ENCODE results near the gene DNPH1.

Gene DNPH1

GRCh38 chr6:43242908-43243663 is 13.8 kb upstream of the DNPH1 start, which contains the start of gene TTBK1:
Gene TTBK1 (plus strand): TSS chr6:43243481. CDS start chr6:43246661, 3,180 bp downstream.
- H3K27me3 Mint-ChIP-seq, result peaks cover 16% of the 10 kb centered on the region
- H3K36me3 Mint-ChIP-seq (ENCODE audit: low read depth), result no peaks in the 10 kb centered on the region
- DNase-seq, result no peak
- no peak within 1 kb of the TSS for H3K4me3 Mint-ChIP-seq
- H3K27ac Mint-ChIP-seq, result no peak within 1 kb of the TSS
- peaks cover 18% of the 10 kb centered on the region for H3K4me1 Mint-ChIP-seq (ENCODE audit: low read depth)
- no peaks in the 10 kb centered on the region for H3K9me3 Mint-ChIP-seq

GRCh38 chr6:43241446-43241845 is 12.2 kb upstream of the DNPH1 start:
- Mint-ChIP-seq H3K9me3 (no peaks in the 10 kb centered on the region), H3K27me3 (peaks cover 21% of the 10 kb centered on the region), H3K36me3 (ENCODE audit: low read depth) (no peaks in the 10 kb centered on the region), H3K27ac (no peak overlapping the region), H3K4me3 (no peak overlapping the region), H3K4me1 (ENCODE audit: low read depth) (peaks cover 2% of the 10 kb centered on the region)
- DNase-seq, result no peak

GRCh38 chr6:43240950-43241349 is 11.7 kb upstream of the DNPH1 start:
- Mint-ChIP-seq H3K36me3 (ENCODE audit: low read depth) (no peaks in the 10 kb centered on the region), H3K27ac (no peak overlapping the region), H3K4me3 (no peak overlapping the region), H3K27me3 (peaks cover 21% of the 10 kb centered on the region), H3K9me3 (no peaks in the 10 kb centered on the region), H3K4me1 (ENCODE audit: low read depth) (peaks cover 1% of the 10 kb centered on the region)
- no peak for DNase-seq

GRCh38 chr6:43239054-43239453 is 9.8 kb upstream of the DNPH1 start:
- Mint-ChIP-seq H3K4me1 (ENCODE audit: low read depth) (peaks cover 1% of the 10 kb centered on the region), H3K36me3 (ENCODE audit: low read depth) (no peaks in the 10 kb centered on the region), H3K4me3 (no peak overlapping the region), H3K27me3 (peaks cover 21% of the 10 kb centered on the region), H3K9me3 (no peaks in the 10 kb centered on the region), H3K27ac (no peak overlapping the region)
- no peak for DNase-seq

DNA sequence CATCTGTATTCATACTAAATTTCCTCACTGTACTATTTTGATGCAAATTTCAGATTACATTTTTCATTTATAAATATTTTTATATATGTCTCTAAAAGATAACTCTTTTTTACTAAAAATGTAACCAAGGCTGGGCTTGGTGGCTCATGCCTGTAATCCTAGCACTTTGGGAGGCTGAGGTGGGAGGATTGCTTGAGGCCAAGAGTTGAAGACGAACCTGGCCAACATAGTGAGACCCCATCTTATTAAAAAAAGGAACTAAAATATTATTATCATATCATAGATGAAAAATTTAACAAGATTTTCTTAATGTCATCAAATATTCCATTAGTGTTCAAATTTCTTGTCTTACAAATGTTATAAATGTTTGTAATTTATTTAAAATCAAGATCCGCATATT is 6.6 kb upstream of the DNPH1 start:
- Mint-ChIP-seq H3K9me3 (no peaks in the 10 kb centered on the region), H3K27ac (no peak overlapping the region), H3K27me3 (peaks cover 20% of the 10 kb centered on the region), H3K4me3 (no peak overlapping the region), H3K36me3 (ENCODE audit: low read depth) (no peaks in the 10 kb centered on the region), H3K4me1 (ENCODE audit: low read depth) (peaks cover 1% of the 10 kb centered on the region)
- no peak for DNase-seq

DNA sequence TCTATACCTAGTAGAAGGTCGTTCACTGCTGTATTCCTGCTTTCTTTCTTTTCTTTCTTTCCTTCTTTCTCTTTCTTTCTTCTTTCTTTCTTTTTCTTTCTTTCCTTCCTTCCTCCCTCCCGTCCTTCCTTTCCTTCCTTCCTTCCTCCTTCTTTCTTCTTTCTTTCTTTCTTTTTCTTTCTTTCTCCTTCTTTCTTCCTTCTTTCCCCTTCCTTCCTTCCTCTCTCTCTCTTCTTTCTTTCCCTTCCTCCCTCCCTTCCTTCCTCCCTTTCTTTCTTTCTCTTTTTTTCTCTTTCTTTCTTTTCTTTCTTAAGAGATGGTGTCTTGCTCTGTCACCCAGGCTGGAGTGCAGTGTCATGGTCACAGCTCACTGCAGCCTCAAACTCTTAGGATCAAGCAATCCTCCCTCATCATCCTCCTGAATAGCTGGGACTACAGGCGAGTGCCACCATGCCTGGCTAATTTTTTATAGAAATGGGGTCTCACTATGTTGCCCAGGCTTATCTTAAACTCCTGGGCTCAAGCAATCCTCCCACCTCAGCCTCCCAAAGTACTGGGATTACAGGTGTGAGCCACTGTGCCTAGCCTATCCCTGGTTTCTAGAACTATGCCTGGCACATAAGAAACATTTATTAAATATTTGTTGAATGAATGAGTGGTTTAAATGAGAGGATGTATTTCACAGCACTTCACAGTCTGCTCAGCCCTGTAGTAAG is 2.6 kb upstream of the DNPH1 start:
- DNase-seq, result no peak
- Mint-ChIP-seq H3K4me3 (no peak overlapping the region), H3K27ac (no peak overlapping the region), H3K27me3 (no peaks in the 10 kb centered on the region), H3K4me1 (ENCODE audit: low read depth) (peaks cover 22% of the 10 kb centered on the region), H3K9me3 (no peaks in the 10 kb centered on the region), H3K36me3 (ENCODE audit: low read depth) (peaks cover 16% of the 10 kb centered on the region)

DNA sequence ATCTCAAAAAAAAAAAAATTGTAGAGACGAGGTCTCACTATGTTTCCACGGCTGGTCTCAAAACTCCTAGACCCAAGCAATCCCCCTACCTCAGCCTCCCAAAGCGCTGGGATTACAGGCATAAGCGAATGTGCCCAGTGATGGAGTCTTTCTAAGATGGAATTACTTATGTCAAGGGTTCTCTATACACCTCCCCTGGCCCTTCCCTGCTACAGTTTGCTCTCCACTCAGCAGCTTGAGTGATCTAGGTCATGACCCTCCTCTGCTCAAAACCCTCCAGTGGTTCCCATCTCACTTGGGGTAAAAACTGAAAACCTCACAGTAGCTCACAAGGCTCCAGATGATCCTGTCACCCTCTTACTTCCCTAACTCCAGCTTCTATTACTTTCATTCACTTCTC is 1.8 kb upstream of the DNPH1 start:
- no peak overlapping the region for H3K4me3 Mint-ChIP-seq
- no peaks in the 10 kb centered on the region for H3K27me3 Mint-ChIP-seq
- peaks cover 29% of the 10 kb centered on the region for H3K4me1 Mint-ChIP-seq (ENCODE audit: low read depth)
- H3K36me3 Mint-ChIP-seq (ENCODE audit: low read depth), result peaks cover 24% of the 10 kb centered on the region
- H3K9me3 Mint-ChIP-seq, result no peaks in the 10 kb centered on the region
- no peak overlapping the region for H3K27ac Mint-ChIP-seq
- no peak for DNase-seq

DNA sequence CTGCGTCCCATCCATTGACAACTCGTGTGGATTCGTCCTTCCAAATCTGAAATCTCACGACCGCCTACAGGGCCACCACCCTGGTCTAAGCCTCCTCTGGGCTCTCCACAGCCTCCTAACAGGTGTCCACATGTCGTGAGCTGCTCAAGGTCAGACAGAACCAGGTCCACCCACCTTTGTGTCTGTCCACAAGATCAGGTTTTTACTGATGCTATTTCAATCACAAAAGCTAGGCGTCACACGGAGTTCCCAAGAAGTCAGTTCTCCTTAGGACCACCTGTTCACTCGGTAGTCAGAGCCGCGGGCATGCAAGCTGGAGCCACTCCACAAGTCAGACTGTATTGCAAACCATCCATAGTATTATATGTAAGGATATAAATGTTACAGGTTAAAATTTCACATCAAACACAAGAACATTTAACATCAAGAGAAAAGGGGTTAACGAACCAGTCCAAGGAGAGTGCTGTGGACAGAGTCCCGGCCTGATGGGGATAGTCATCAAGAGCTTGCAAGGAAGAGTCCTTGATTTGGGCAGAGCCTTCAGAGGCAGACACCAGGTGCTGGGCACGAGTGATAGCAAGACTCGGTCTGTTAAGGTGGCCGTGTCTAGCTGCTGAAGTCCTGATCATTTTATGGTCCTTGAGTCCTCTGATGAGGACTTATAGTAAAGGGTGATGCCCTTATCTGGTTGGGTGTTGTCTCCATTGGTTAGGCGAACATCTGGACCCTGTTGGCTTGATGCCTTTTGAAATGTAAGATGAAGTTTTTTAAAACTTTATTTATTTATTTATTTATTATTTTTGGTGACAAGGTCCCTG is 731 bp upstream of the DNPH1 start:
- Mint-ChIP-seq H3K9me3 (no peaks in the 10 kb centered on the region), H3K27ac (peak overlapping the region; percentile 92), H3K4me1 (ENCODE audit: low read depth) (peaks cover 38% of the 10 kb centered on the region), H3K36me3 (ENCODE audit: low read depth) (peaks cover 34% of the 10 kb centered on the region), H3K4me3 (peak overlapping the region; percentile 79), H3K27me3 (no peaks in the 10 kb centered on the region)
- no peak for DNase-seq

GRCh38 chr6:43226192-43226851 is 3.0 kb downstream of the DNPH1 start:
- Mint-ChIP-seq H3K27me3 (no peaks in the 10 kb centered on the region), H3K4me1 (ENCODE audit: low read depth) (peaks cover 71% of the 10 kb centered on the region), H3K27ac (peak overlapping the region; percentile 96), H3K9me3 (no peaks in the 10 kb centered on the region), H3K4me3 (peak overlapping the region; percentile 40), H3K36me3 (ENCODE audit: low read depth) (peaks cover 69% of the 10 kb centered on the region)
- DNase-seq, result no peak

DNA sequence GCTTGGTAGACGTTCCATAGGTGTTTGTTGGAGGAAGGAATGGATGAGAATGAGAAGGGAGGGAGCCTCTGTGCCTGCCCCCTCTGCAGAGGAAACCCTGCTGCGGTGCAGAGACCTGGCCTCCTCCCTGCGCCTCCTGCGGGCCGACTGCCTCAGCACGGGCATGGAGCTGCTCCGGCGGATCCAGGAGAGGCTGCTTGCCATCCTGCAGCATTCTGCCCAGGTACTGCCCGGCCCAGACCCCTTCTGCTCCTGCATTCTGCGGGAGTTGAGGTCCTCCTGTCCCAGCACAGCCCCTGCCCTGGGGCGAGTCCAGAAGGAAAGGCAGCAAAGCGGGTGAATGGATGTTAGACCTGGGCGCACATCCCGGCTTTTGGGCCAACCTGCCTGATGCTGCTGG is 6.1 kb downstream of the DNPH1 start:
- Mint-ChIP-seq H3K27me3 (no peaks in the 10 kb centered on the region), H3K36me3 (ENCODE audit: low read depth) (peaks cover 90% of the 10 kb centered on the region), H3K4me1 (ENCODE audit: low read depth) (peaks cover 65% of the 10 kb centered on the region), H3K9me3 (no peaks in the 10 kb centered on the region), H3K27ac (peak overlapping the region; percentile 96), H3K4me3 (peak overlapping the region; percentile 78)
- no peak for DNase-seq

- no peaks in the 10 kb centered on the region for H3K27me3 Mint-ChIP-seq
- peaks cover 88% of the 10 kb centered on the region for H3K36me3 Mint-ChIP-seq (ENCODE audit: low read depth)
- no peak overlapping the region for H3K4me3 Mint-ChIP-seq
- peaks cover 59% of the 10 kb centered on the region for H3K4me1 Mint-ChIP-seq (ENCODE audit: low read depth)
- H3K27ac Mint-ChIP-seq, result peak overlapping the region; percentile 96
- no peaks in the 10 kb centered on the region for H3K9me3 Mint-ChIP-seq
- DNase-seq, result no peak
These were observed 6.7 kb downstream of the DNPH1 start for GRCh38 chr6:43222418-43223059.

DNA sequence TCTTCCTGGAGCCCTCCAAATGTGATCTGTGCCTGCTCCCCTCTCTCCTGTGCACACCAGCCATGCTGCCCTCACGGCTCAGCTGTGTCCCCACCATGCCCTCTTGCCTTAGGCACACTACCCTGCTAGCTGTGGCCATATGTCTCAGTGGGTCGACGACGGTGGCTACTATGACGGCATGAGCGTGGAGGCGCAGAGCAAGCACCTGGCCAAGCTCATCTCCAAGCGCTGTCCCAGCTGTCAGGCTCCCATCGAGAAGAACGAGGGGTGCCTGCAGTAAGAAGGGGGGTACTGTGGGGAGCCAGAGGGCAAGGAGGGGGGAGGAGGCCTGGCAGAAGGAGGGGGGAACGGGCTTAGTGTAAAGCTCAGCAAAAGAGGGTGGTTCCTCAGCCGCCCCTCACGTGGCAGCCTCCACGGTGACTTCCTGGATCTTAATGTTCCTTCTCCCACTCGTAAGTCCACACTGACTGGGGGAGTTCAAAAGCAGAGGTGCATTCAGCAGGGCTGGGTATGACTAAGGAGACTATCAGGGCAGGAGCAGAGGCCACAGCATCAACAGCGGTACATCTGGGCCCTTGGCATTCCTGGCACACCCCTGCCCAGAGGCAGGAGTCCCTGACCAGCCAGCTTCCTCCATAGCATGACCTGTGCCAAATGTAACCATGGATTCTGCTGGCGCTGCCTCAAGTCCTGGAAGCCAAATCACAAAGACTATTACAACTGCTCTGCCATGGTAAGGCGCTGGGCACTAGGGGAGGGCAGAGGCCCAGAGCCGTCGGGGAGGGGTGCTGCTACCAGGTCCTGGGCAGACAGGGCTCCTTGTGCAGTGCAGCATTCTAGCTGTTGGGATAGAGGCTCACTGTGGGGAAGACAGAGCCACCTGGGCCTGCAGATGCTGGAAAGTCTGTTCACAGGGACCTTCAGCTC is 8.0 kb downstream of the DNPH1 start:
- Mint-ChIP-seq H3K4me3 (no peak overlapping the region), H3K4me1 (ENCODE audit: low read depth) (peaks cover 50% of the 10 kb centered on the region), H3K36me3 (ENCODE audit: low read depth) (peaks cover 91% of the 10 kb centered on the region), H3K27ac (peak overlapping the region; percentile 96), H3K27me3 (no peaks in the 10 kb centered on the region), H3K9me3 (no peaks in the 10 kb centered on the region)
- no peak for DNase-seq

DNA sequence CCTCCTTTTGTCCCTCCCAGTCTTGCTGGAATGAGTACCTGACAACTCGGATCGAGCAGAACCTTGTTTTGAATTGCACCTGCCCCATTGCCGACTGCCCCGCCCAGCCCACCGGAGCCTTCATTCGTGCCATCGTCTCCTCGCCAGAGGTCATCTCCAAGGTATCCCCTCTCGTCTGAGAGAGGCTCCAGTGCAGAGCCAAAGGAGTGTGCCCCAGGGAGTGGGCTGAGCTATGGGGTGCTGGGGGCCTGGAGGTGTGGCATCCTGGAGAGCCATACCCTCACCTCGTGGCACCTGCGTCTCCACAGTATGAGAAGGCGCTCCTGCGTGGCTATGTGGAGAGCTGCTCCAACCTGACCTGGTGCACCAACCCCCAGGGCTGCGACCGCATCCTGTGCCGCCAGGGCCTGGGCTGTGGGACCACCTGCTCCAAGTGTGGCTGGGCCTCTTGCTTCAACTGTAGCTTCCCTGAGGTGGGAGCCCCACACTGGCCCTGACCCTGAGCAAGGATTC is 8.8 kb downstream of the DNPH1 start:
- no peaks in the 10 kb centered on the region for H3K27me3 Mint-ChIP-seq
- H3K27ac Mint-ChIP-seq, result peak overlapping the region; percentile 63
- H3K4me1 Mint-ChIP-seq (ENCODE audit: low read depth), result peaks cover 42% of the 10 kb centered on the region
- no peak for DNase-seq
- no peak overlapping the region for H3K4me3 Mint-ChIP-seq
- H3K9me3 Mint-ChIP-seq, result no peaks in the 10 kb centered on the region
- peaks cover 91% of the 10 kb centered on the region for H3K36me3 Mint-ChIP-seq (ENCODE audit: low read depth)
